Measurements from ENCODE around the gene HTR7. TPM values are rescaled to one million over a fixed set of nuclear protein-coding genes. Genes with fewer than 3 reads are reported as not detected.
A peak's percentile ranks its signal among the peaks of the same experiment; 100 is the strongest.

HTR7 gene
- total RNA-seq, 2 donors from 2014 or later = 0.18 TPM; not detected in 1

GRCh38 chr10:90734415-90734814 is 123.4 kb downstream of the HTR7 start:
- no peak overlapping the region for H3K27ac Mint-ChIP-seq
- DNase-seq (ENCODE audit: low spot score in 2 of 2) = no peak
- no peaks in the 10 kb centered on the region for H3K36me3 Mint-ChIP-seq
- no peak for ATAC-seq
- H3K9me3 Mint-ChIP-seq = no peaks in the 10 kb centered on the region

- DNase-seq (ENCODE audit: low spot score in 2 of 2) (no peak), ATAC-seq (no peak)
- Mint-ChIP-seq H3K36me3 (no peaks in the 10 kb centered on the region), H3K27ac (no peak overlapping the region), H3K9me3 (no peaks in the 10 kb centered on the region)
Observed at GRCh38 chr10:90732581-90732980, 125.3 kb downstream of the HTR7 start.

- peak overlapping the region in 1 of 2 donors; percentile 35 for H3K27ac Mint-ChIP-seq
- peak; percentile 34 to 49 for ATAC-seq
- no peaks in the 10 kb centered on the region for H3K36me3 Mint-ChIP-seq
Observed at GRCh38 chr10:90723416-90724068, 134.3 kb downstream of the HTR7 start.

GRCh38 chr10:90722832-90723231 is 135.0 kb downstream of the HTR7 start:
- DNase-seq (ENCODE audit: low spot score in 2 of 2) (no peak), ATAC-seq (no peak)
- H3K27ac Mint-ChIP-seq = no peak overlapping the region
- H3K36me3 Mint-ChIP-seq = no peaks in the 10 kb centered on the region
- H3K9me3 Mint-ChIP-seq = no peaks in the 10 kb centered on the region

More at GRCh38 chr10:90723416-90724068, 134.3 kb downstream of the HTR7 start:
- no peaks in the 10 kb centered on the region for H3K9me3 Mint-ChIP-seq
- no peak for DNase-seq (ENCODE audit: low spot score in 2 of 2)

- H3K9me3 Mint-ChIP-seq = no peaks in the 10 kb centered on the region
- ATAC-seq = no peak
- H3K36me3 Mint-ChIP-seq = no peaks in the 10 kb centered on the region
- H3K27ac Mint-ChIP-seq = no peak overlapping the region
- DNase-seq (ENCODE audit: low spot score in 2 of 2) = no peak
Observed at GRCh38 chr10:90718182-90718581, 139.7 kb downstream of the HTR7 start.

GRCh38 chr10:90712529-90712928 is 145.3 kb downstream of the HTR7 start:
- ATAC-seq = no peak
- no peak for DNase-seq (ENCODE audit: low spot score in 2 of 2)
- no peaks in the 10 kb centered on the region for H3K9me3 Mint-ChIP-seq
- no peaks in the 10 kb centered on the region for H3K36me3 Mint-ChIP-seq
- H3K27ac Mint-ChIP-seq = no peak overlapping the region

- H3K9me3 Mint-ChIP-seq = no peaks in the 10 kb centered on the region
- H3K36me3 Mint-ChIP-seq = no peaks in the 10 kb centered on the region
- no peak overlapping the region for H3K27ac Mint-ChIP-seq
- ATAC-seq = no peak
- DNase-seq (ENCODE audit: low spot score in 2 of 2) = no peak
Observed at GRCh38 chr10:90709727-90710126, 148.1 kb downstream of the HTR7 start.

GRCh38 chr10:90707657-90708056 is 150.2 kb downstream of the HTR7 start:
- Mint-ChIP-seq H3K36me3 (no peaks in the 10 kb centered on the region), H3K9me3 (no peaks in the 10 kb centered on the region), H3K27ac (no peak overlapping the region)
- DNase-seq (ENCODE audit: low spot score in 2 of 2) (no peak), ATAC-seq (no peak)

GRCh38 chr10:90701428-90701827 is 156.4 kb downstream of the HTR7 start:
- no peaks in the 10 kb centered on the region for H3K36me3 Mint-ChIP-seq
- no peaks in the 10 kb centered on the region for H3K9me3 Mint-ChIP-seq
- ATAC-seq (no peak), DNase-seq (ENCODE audit: low spot score in 2 of 2) (no peak)
- H3K27ac Mint-ChIP-seq = no peak overlapping the region

- no peak for DNase-seq (ENCODE audit: low spot score in 2 of 2)
- peaks cover 0 to 5% of the 10 kb centered on the region in 2 donors for H3K9me3 Mint-ChIP-seq
- peak in 1 of 2 donors; percentile 90 for ATAC-seq
- H3K27ac Mint-ChIP-seq = no peak overlapping the region
- H3K36me3 Mint-ChIP-seq = no peaks in the 10 kb centered on the region
Observed at GRCh38 chr10:90695915-90696676, 161.7 kb downstream of the HTR7 start.

Other genes with a start within 250 kb of the HTR7 start
- gene RPP30, start 13.9 kb upstream of the HTR7 start, total RNA-seq = 100 to 1,000 TPM; 106 to 126 TPM
- not detected for gene ANKRD1, start 63.0 kb upstream of the HTR7 start, total RNA-seq